ENCODE data around the gene ARHGEF17. TPM values are rescaled to one million over a fixed set of nuclear protein-coding genes. Genes with fewer than 3 reads are reported as not detected.
A peak's percentile ranks its signal among the peaks of the same experiment; 100 is the strongest.

Gene ARHGEF17
- total and polyA plus RNA-seq, 5 experiments from 2014 or later = 0.19 TPM; not detected in 4

- DNase-seq (peak in 1 of 10 donors; percentile 17), ATAC-seq (no peak)
- Mint-ChIP-seq H3K27me3 (no peaks in the 10 kb centered on the region), H3K36me3 (peaks cover 0 to 19% (median 1%) of the 10 kb centered on the region in 3 donors), H3K4me3 (no peak overlapping the region), H3K4me1 (peaks cover 6 to 10% (median 6%) of the 10 kb centered on the region in 4 donors), H3K9me3 (no peaks in the 10 kb centered on the region), H3K27ac (peak overlapping the region in 3 of 10 donors; percentile 13 to 70 (median 52))
- POLR2A ChIA-PET = interaction anchor here (1.0 kb wide), 1 partner anchor 413 kb away, joined by 3 read pairs; no protein-coding TSS in a partner anchor
These were observed 86.6 kb downstream of the ARHGEF17 start for GRCh38 chr11:73394416-73395296.

DNA sequence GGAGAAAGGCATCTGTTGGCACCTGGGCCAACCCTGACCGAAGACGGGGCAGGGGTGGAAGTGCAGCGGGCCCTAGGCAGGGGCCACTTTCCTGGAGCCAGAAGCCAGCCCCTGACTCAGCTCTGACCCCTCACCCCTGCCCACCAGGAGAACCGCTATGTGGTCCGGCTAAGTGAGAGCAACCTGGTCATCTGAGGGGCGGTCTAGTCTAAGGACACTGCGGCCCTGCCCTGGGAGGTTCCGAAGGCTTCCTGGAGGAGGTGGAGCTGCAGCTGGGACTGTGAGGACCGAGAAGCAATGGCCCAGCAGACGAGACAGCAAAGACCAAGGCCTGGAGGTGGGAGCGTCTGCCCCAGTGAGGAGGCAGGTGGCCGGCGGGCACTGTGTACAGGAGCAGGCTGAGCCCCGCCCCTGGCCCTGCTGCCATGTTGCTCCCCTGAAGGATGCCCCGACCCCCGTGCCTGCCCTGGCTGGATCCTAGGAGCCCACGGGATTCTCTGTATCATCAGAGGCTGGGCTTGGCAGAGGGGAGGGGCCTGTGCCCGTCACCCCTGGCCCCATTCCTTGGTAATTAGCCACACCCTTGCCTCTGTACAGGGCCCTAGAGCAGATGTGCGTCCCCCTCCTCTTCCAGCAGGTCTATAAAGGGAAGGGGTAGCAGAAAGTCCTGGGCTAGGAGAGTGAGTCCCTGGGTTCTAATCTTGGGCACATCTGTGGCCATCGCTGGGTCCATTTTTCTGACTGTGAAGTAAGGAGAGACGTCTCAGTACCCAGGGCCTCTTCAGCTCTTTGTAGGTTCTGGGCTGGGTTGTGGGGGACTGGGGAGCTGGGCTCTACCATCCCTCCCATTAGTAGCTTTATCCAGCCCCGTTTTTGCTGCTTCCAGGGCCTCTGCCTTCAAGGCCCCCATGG lies 87.5 kb downstream of the ARHGEF17 start:
- H3K36me3 Mint-ChIP-seq = peaks cover 0 to 15% (median 1%) of the 10 kb centered on the region in 3 donors
- no peaks in the 10 kb centered on the region for H3K9me3 Mint-ChIP-seq
- POLR2A ChIA-PET = interaction anchor here (1.0 kb wide), 1 partner anchor 414 kb away, joined by 3 read pairs; no protein-coding TSS in a partner anchor
- DNase-seq (no peak), ATAC-seq (no peak)
- peak overlapping the region in 4 of 10 donors; percentile 9 to 70 (median 28) for H3K27ac Mint-ChIP-seq
- H3K4me1 Mint-ChIP-seq = peaks cover 0 to 7% (median 4%) of the 10 kb centered on the region in 4 donors
- no peaks in the 10 kb centered on the region for H3K27me3 Mint-ChIP-seq
- no peak overlapping the region for H3K4me3 Mint-ChIP-seq

GRCh38 chr11:73396251-73396930 lies 88.3 kb downstream of the ARHGEF17 start:
- H3K4me1 Mint-ChIP-seq = peaks cover 0 to 7% (median 4%) of the 10 kb centered on the region in 4 donors
- H3K27me3 Mint-ChIP-seq = no peaks in the 10 kb centered on the region
- H3K27ac Mint-ChIP-seq = peak overlapping the region in 3 of 10 donors; percentile 15 to 96 (median 67)
- no peak overlapping the region for H3K4me3 Mint-ChIP-seq
- no peaks in the 10 kb centered on the region for H3K9me3 Mint-ChIP-seq
- POLR2A ChIA-PET = no interaction called here
- ATAC-seq = no peak
- peaks cover 0 to 15% (median 1%) of the 10 kb centered on the region in 3 donors for H3K36me3 Mint-ChIP-seq
- no peak for DNase-seq

- Mint-ChIP-seq H3K27me3 (no peaks in the 10 kb centered on the region), H3K36me3 (peaks cover 0 to 15% (median 0%) of the 10 kb centered on the region in 3 donors), H3K9me3 (no peaks in the 10 kb centered on the region), H3K4me1 (peaks cover 0 to 7% (median 4%) of the 10 kb centered on the region in 4 donors), H3K4me3 (no peak overlapping the region), H3K27ac (peak overlapping the region in 4 of 10 donors; percentile 12 to 96 (median 60))
- POLR2A ChIA-PET = no interaction called here
- DNase-seq (no peak), ATAC-seq (no peak)
These were observed 88.9 kb downstream of the ARHGEF17 start for GRCh38 chr11:73396985-73397384.

- Mint-ChIP-seq H3K4me3 (no peak overlapping the region), H3K9me3 (no peaks in the 10 kb centered on the region), H3K27me3 (no peaks in the 10 kb centered on the region), H3K27ac (peak overlapping the region in 6 of 10 donors; percentile 35 to 96 (median 52)), H3K36me3 (peaks cover 0 to 12% (median 0%) of the 10 kb centered on the region in 3 donors), H3K4me1 (peaks cover 0 to 7% (median 4%) of the 10 kb centered on the region in 4 donors)
- POLR2A ChIA-PET = no interaction called here
- DNase-seq (no peak), ATAC-seq (no peak)
These were observed 89.5 kb downstream of the ARHGEF17 start for GRCh38 chr11:73397468-73398131.

DNA sequence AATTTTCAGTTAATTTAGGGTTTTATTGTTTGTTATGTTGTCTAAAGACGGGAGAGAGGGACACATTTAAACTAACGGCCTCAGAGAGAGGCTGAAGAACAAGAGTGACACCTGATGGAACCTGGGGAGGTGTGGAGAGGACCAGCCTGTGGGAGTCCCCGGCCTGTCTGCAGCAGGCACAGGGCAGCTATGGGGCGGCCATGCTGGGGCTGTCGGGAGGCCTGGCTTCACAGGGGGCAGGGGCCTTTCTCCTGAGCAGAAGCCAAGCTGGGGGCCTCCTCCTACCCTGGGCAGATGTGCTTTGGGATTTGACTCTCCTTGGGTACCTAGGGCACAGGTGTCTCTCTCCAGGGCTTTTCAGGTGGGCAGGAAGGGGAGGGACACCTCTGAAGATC lies 90.1 kb downstream of the ARHGEF17 start:
- Mint-ChIP-seq H3K4me3 (no peak overlapping the region), H3K36me3 (peaks cover 0 to 12% (median 0%) of the 10 kb centered on the region in 3 donors), H3K9me3 (no peaks in the 10 kb centered on the region), H3K27ac (peak overlapping the region in 2 of 10 donors; percentile 79 to 96), H3K4me1 (peaks cover 0 to 7% (median 3%) of the 10 kb centered on the region in 4 donors), H3K27me3 (no peaks in the 10 kb centered on the region)
- POLR2A ChIA-PET = no interaction called here
- DNase-seq (peak in 1 of 10 donors; percentile 16), ATAC-seq (peak in 1 of 2 donors; percentile 7)

GRCh38 chr11:73398721-73399120 lies 90.6 kb downstream of the ARHGEF17 start:
- Mint-ChIP-seq H3K9me3 (no peaks in the 10 kb centered on the region), H3K4me1 (peaks cover 0 to 2% (median under 1%) of the 10 kb centered on the region in 4 donors), H3K36me3 (peaks cover 0 to 9% (median 0%) of the 10 kb centered on the region in 3 donors), H3K4me3 (no peak overlapping the region), H3K27me3 (no peaks in the 10 kb centered on the region), H3K27ac (peak overlapping the region in 5 of 10 donors; percentile 76 to 88 (median 80))
- POLR2A ChIA-PET = no interaction called here
- ATAC-seq (no peak), DNase-seq (no peak)

DNA sequence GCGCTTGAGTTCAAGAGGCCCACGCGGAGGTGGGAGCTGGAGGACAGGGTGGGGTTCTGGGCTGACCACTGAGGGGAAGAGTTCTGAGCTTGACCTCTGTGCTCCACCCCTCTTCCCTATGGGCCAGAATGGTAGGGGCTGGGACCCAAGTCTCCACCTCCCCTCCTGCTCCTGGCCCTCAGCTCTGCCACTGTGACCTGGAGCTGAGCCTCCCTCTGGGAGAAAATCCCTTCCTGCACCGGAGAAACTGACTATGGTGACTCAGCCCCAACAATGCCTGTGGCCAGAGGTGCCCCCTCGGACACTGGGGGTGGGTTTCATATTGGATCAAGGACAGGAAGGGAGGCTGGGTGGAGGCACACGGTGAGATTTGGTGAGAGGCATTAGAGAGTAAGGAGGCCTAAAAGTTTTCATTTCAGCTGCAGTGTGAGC lies 91.1 kb downstream of the ARHGEF17 start:
- Mint-ChIP-seq H3K4me3 (no peak overlapping the region), H3K36me3 (peaks cover 0 to 9% (median 0%) of the 10 kb centered on the region in 3 donors), H3K9me3 (no peaks in the 10 kb centered on the region), H3K4me1 (peaks cover 0 to 2% (median 1%) of the 10 kb centered on the region in 4 donors), H3K27ac (peak overlapping the region in 8 of 10 donors; percentile 32 to 88 (median 81)), H3K27me3 (no peaks in the 10 kb centered on the region)
- DNase-seq (no peak), ATAC-seq (no peak)
- POLR2A ChIA-PET = interaction anchor here (1.3 kb wide), 1 partner anchor 16 kb away, joined by 3 read pairs; no protein-coding TSS in a partner anchor

GRCh38 chr11:73399636-73400035 lies 91.6 kb downstream of the ARHGEF17 start:
- H3K4me1 Mint-ChIP-seq = peaks cover 0 to 2% (median 1%) of the 10 kb centered on the region in 4 donors
- POLR2A ChIA-PET = interaction anchor here (1.0 to 1.3 kb wide), 2 partner anchors 17 to 62 kb away, joined by 3 read pairs; no protein-coding TSS in a partner anchor
- H3K27ac Mint-ChIP-seq = peak overlapping the region in 8 of 10 donors; percentile 32 to 88 (median 79)
- DNase-seq = no peak
- no peak overlapping the region for H3K4me3 Mint-ChIP-seq
- peaks cover 0 to 9% (median 0%) of the 10 kb centered on the region in 3 donors for H3K36me3 Mint-ChIP-seq
- H3K27me3 Mint-ChIP-seq = no peaks in the 10 kb centered on the region
- no peaks in the 10 kb centered on the region for H3K9me3 Mint-ChIP-seq
- ATAC-seq = no peak

GRCh38 chr11:73400293-73400692 lies 92.2 kb downstream of the ARHGEF17 start:
- Mint-ChIP-seq H3K27ac (peak overlapping the region in 7 of 10 donors; percentile 3 to 70 (median 28)), H3K36me3 (peaks cover 0 to 9% (median 0%) of the 10 kb centered on the region in 3 donors), H3K4me1 (peaks cover 0 to 2% (median 1%) of the 10 kb centered on the region in 4 donors), H3K4me3 (no peak overlapping the region), H3K27me3 (no peaks in the 10 kb centered on the region), H3K9me3 (no peaks in the 10 kb centered on the region)
- POLR2A ChIA-PET = interaction anchor here (1.0 to 1.3 kb wide), 2 partner anchors 17 to 63 kb away, joined by 3 read pairs; no protein-coding TSS in a partner anchor
- no peak for DNase-seq
- ATAC-seq = no peak

GRCh38 chr11:73401217-73401923 lies 93.3 kb downstream of the ARHGEF17 start:
- H3K27me3 Mint-ChIP-seq = no peaks in the 10 kb centered on the region
- POLR2A ChIA-PET = interaction anchor here (0.8 kb wide), 1 partner anchor 196 kb away, joined by 4 read pairs; the partner anchor contains the start of gene FAM168A
- no peak for ATAC-seq
- no peak overlapping the region for H3K4me3 Mint-ChIP-seq
- peaks cover 0 to 5% (median 2%) of the 10 kb centered on the region in 4 donors for H3K4me1 Mint-ChIP-seq
- no peaks in the 10 kb centered on the region for H3K9me3 Mint-ChIP-seq
- H3K27ac Mint-ChIP-seq = peak overlapping the region in 3 of 10 donors; percentile 3 to 25 (median 24)
- no peak for DNase-seq
- H3K36me3 Mint-ChIP-seq = peaks cover 0 to 11% (median 0%) of the 10 kb centered on the region in 3 donors

All from naive thymus-derived CD8-positive, alpha-beta T cell (primary cell).